OCI-LY1 (cell line): Measurements from ENCODE around the gene EID3.

ENCODE experiments used
- EZH2 ChIP-seq: fragments of 200-600 bp; sonication (generic), shearing (Covaris generic); IDR thresholded peaks from 2 replicates; pipeline ENCODE4 v1.8.0; 2017; ENCODE audit warnings: borderline replicate concordance, mixed run types, mild to moderate bottlenecking, antibody characterized with exemption, low read length, moderate library complexity, mixed read lengths
- TF ChIP-seq, protein P1 (sequence below): fragments of 200-600 bp; sonication (generic), shearing (Covaris generic); IDR thresholded peaks from 2 replicates; pipeline ENCODE4 v1.5.1; 2017; ENCODE audit warnings: mild to moderate bottlenecking, antibody characterized with exemption, low read length, moderate library complexity, mixed read lengths

DNA sequence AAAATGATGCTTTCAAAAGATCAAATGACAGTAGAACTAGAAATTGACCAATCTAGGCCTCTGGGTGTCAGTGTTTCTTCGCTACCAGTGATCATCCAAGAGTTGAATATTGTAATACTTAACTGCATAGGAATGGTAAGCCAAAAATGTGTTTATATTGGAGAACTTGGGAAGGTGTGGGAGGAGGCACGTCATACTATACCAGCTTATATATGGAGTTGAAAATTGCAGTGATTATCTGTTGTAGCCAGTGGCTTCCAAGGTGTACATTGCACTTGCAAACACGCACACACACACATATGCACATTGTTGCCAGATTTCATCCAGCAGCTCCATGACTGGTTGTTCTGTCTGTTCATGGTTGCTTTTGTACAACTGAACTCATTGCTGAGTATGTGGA is 36.1 kb downstream of the EID3 start:
- TF ChIP-seq, protein P1, sequence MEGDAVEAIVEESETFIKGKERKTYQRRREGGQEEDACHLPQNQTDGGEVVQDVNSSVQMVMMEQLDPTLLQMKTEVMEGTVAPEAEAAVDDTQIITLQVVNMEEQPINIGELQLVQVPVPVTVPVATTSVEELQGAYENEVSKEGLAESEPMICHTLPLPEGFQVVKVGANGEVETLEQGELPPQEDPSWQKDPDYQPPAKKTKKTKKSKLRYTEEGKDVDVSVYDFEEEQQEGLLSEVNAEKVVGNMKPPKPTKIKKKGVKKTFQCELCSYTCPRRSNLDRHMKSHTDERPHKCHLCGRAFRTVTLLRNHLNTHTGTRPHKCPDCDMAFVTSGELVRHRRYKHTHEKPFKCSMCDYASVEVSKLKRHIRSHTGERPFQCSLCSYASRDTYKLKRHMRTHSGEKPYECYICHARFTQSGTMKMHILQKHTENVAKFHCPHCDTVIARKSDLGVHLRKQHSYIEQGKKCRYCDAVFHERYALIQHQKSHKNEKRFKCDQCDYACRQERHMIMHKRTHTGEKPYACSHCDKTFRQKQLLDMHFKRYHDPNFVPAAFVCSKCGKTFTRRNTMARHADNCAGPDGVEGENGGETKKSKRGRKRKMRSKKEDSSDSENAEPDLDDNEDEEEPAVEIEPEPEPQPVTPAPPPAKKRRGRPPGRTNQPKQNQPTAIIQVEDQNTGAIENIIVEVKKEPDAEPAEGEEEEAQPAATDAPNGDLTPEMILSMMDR, result no peak
- no peak for TF ChIP-seq EZH2
